ENCODE measurements around the gene SLC9A9.

Gene SLC9A9

DNA sequence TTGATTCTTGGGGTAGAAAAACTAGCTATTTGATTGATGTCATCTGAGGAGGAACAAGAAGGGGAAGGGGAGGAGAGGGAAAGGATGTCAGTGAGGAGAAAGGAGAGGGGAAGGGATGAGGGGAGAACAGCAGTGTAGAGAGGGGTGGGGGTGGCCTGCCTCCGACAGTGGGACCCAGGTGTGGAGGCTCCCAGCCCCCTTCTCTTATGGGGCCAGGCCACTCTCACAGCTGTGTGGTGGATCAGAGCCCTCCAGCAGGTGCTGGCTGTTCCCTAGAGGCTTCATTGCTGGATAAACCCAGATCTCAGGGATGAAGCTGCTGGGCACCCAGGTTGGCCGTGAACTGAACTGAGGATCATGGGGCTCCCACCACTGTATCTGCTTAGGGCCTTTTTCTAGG, 464.2 kb downstream of the SLC9A9 start:
- no peak for DNase-seq

DNA sequence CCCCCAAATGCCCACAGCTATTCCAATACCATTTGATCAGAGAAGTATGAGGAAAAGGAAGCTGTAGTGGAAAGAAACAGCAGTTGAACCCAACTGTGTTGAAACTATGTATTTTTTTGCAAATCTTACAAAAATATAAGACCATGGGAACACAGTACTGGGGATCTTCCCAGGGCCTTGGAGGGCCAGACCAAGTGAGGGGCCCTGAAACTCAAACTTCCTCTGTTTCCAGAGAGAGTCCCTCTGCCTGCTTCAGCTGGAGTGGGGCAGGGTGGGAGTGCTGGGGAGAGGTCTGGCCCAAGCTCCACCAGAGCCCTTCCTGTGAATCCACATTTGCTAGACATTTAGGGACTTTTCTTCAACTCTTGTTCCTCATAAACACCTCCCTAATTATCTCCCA, 464.8 kb downstream of the SLC9A9 start:
- DNase-seq, result no peak

DNA sequence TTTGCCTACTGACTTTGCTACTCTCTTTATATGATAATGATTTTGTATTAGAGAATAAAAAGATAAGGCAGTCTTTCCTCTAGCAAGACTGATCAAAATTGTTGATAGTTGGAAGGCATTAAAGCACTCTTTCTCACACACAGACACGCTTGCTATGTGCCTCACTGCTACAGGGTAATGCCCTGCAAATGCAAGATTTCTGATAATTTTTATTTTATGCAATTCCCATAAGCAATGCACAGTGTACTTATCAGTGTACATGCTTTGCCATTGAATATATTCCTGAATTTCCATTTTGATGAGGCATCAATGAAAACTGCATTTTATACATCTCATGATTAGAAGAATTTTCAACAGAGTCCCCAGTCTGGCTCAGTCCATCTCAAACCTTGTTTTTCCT, 465.5 kb downstream of the SLC9A9 start:
- DNase-seq, result no peak

DNA sequence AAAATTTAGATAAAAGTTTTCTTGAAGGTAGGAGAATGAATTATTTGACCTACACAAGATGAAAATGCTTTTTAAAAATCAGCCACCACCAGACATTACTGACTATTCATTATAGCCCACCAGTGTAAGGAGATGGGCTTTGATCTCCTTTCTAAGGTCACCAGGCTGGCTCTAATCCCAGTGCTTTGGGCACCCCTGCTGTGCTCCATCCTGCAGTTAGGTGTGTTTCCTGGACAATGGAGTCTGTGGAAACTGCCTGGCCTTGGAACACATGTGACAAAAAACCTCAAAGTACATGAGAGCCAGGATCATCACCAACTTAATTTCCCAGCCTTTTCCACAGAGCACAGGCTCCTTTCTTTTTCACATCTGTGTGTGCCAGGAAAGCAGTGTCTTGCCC, 467.8 kb downstream of the SLC9A9 start:
- no peak for DNase-seq

- no peak for DNase-seq
Observed at GRCh38 chr3:143375698-143376097, 472.6 kb downstream of the SLC9A9 start.

GRCh38 chr3:143367171-143367570, 481.1 kb downstream of the SLC9A9 start:
- DNase-seq, result no peak

DNA sequence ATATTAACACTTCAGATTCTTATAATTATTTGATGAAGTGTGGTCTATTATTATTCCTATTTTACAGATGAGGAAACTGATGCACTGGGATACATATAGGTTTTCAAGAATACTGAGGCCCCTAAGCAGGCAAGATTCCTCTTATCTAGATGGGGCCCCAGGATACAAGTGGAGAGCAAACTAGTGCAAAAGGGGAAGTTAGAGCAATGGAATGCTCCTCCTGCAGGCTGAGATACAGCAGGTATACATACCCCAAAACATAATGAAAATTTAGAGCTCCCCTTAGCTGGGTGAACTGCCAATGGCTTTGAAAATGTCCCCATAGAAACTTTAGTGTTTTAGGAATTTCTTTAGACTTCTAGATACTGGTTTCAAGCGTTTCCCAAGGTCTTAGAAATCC, 481.6 kb downstream of the SLC9A9 start:
- DNase-seq, result no peak

GRCh38 chr3:143363949-143364348, 484.3 kb downstream of the SLC9A9 start:
- no peak for DNase-seq

DNA sequence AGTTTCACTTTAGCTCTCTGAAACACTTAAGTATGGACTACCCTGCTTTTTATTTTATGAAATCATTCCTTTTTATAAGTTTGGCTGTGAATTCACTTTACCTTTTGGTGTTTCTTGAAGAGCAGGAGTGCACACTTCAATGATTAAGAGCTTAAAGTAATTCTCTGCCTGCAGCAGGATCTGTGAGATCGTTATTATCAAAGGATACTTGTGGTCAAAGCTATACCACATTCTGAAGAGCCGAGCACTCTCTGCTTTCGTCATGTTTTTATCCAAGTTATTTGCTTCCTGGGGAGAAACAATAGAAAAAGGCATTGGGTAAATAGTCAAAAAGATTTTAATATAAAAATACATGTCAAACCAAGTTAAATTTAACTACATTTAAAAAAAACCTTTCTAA, 485.0 kb downstream of the SLC9A9 start:
- DNase-seq, result no peak

DNA sequence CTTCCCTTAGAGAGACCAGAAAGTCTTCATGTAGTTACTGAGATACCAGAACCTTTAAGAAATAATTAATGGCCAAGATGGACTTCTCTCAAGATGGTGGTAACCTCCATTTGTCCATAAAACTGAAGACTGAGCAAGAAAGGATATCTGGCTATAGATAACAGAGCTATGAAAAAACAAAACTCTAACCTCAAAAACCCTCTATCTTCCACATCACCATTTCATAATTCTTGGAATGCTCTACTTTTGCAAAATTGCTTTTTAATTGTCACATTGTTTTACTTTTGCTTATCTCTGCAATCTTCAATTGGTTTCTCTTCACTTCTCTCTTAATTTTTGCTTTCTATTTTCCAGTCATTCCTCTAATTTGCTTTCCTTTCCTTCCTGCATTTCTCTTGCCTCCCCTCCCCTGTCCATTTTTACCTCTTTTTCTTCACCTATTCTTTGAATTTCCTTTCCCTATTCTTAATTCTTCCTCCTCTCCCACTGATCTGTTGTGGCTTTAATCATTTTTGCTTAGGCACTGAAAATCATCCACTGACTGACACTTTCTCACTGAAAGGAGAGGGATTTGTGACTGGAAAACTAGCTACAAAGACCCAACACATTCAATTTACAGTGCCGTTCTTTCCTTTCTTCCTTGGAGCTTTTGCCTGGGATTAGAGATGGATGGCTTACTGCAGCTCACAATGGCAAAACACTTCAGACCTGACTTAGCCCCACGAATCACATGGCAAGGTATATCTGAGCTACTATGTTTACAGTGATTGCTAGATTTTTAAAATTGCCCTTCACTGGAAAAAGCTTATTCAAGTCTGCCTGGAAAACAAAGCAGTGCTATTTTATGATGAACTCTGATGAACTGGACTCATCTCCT, 485.9 kb downstream of the SLC9A9 start:
- DNase-seq, result no peak

- DNase-seq, result no peak
Observed at GRCh38 chr3:143361589-143361988, 486.7 kb downstream of the SLC9A9 start.

DNA sequence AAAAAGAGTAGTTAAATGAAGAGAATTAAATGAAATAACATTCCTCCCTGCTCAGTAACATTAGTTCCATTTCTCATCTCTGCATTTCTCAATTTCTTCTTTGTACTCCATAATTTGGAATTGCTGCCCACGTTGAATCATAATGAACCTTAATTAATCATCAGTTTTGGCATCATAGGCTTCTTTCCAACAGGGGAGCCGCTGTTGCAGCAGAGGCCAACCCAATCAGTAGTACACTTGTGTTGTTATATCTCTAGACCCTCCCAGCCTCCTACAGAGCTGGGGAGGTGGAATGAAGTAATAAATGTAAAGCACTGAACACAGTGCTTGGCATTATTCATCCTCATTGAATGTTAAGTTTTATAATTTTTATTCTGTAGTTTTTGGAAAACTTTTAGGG, 488.0 kb downstream of the SLC9A9 start:
- DNase-seq, result peak in 1 of 2 experiments; percentile 45

DNA sequence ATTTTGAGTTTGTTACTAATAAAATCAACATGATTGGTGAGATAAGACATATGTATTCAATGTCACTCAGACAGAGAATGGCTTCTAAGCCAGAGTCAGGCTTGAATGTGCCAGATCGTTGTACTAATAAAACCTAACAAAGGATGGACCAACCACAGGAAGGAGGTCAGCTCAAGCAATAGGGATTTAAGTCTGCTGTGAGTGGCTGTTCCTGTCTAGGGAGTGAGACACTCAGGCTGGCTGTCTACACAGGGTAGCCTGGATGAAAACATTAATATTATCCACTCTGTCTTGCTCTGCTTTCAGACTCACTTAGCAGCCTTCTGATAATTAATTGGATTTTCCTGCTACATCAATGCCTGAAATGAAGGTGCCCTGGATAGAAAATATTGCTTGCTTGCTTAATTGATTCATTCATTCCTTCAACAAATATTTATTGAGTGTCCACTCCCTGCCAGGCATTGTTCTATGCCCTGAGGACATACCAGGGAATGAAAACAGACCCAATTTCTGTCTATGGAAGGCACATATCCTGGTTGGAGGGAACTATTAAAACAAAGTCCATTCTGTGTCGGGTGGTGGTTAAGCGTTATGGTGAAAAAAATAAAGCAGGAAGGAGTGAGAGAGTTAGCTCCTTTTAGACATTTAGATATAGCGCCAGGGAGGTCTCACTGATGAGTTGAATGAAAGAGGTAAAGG, 489.3 kb downstream of the SLC9A9 start:
- DNase-seq, result no peak

DNA sequence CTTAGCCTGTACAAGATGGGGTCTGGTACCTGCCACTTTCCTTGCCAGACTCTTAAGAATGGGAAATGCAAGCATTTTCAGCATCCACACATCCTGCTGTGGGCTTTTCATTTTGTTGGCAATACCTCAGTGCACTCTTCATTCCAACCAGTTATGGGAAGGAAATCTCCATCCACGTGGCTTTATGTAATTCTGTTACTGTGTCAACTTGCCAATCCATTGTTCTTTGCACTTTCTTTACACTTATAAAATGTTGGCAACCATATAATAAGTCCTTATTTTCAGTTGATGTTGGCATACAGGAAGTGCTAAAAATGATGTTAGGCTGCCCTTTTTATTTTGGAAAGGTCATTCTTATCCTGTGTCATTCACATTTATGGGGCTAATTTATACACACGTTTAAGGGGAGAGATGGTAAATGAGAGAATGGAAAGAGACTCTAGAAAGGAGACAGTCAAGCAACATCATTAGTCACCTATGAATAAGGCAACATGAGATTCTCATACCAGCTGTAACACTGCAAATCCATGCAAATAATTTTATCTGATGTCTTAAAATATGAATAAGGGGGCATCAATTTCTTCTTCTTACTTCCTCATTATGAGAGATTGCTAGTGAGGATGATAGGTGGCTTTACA, 490.0 kb downstream of the SLC9A9 start:
- DNase-seq, result no peak

DNA sequence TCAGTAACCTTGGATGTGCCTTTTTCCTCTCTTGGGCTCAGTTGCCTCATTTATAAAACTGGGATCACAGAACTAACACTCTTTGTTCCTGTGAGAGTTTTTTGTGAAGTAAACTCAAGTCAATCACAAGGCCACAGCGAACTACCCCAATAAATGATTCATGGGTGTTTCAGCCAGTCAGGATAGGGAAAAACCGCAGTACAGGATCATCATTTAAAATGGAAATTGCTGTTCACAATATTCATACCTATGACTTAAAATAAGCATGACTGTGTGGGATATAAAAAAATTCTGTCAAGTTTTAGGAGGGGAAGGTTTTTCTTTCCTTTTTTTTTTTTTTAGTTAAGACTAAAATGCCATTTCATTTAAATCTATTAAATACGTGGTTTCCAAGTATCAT, 490.6 kb downstream of the SLC9A9 start:
- DNase-seq, result no peak

DNA sequence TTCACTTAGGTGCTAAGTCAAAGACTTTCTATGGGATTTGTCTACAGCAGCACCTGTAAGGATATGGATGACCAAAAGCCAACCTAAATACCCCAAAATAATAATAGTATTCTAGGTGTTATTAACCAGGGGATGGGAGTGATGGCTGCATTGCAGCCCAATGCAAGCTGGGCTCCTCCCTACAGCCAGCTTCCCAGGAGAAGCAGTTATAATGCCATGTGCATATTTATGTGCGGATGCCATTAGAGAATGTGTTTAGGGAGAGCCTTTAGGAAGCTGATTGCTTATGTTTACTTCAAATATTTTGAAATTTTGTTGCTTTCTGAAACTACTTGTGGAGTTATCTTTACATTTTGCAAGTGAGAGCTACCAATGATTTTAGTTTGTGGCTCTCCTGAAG, 491.4 kb downstream of the SLC9A9 start:
- no peak for DNase-seq

DNA sequence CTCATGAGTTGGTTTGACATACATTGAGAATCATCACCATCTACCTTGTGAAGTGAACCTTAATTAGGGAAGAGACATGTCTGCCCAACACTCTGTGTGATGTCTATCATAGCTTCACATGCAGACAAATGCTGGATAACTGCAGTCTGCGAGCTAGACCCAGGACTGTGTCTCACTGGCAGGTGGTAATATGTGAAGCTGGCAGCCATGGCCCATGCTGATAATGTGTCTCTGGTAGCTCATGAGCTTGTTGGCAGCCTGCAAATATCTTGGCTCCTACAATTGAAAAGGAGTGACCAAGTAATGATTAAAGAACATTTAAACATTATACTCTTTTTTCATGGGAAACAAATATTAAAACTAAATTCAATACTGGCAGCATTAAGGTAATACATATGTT, 493.9 kb downstream of the SLC9A9 start:
- peak in 1 of 2 experiments; percentile 53 for DNase-seq

GRCh38 chr3:143352850-143353550, 495.3 kb downstream of the SLC9A9 start:
- no peak for DNase-seq

DNA sequence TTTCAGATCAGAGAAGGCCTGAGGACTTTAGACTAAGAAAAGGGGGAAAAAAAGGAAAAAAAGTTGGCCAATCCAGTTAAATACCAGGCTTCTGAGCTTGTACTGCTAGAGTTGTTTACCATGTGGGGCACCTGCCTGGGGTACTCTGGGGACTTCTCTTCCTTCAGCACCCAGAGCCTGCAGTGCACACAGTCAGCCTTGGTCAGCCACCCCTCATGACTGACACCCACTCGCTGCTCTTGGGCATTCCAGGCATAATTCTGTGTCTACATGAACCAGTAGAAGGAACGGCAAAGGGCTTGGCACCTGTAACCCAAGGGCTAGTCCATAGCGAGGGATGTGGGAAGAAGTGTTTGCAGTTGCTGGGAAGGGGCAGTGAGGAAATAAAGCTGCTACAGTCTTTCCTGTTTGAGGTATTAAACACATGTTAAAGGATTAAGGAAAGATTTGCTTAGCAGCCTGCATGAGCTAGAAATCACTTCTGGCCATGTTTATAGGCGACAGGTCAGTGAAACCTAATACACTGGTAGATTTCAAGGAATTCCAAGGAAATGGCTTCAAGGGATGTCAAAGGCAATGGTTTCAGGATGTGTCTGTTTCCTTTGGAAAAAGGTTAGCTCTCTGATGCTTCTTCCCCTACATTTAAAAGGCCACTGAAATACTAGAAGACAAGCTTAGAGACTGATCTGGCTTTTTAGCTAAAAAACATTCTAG, 496.2 kb downstream of the SLC9A9 start:
- DNase-seq, result no peak

- no peak for DNase-seq
Observed at GRCh38 chr3:143351354-143351753, 496.9 kb downstream of the SLC9A9 start.

GRCh38 chr3:143349455-143349854, 498.8 kb downstream of the SLC9A9 start:
- no peak for DNase-seq

DNA sequence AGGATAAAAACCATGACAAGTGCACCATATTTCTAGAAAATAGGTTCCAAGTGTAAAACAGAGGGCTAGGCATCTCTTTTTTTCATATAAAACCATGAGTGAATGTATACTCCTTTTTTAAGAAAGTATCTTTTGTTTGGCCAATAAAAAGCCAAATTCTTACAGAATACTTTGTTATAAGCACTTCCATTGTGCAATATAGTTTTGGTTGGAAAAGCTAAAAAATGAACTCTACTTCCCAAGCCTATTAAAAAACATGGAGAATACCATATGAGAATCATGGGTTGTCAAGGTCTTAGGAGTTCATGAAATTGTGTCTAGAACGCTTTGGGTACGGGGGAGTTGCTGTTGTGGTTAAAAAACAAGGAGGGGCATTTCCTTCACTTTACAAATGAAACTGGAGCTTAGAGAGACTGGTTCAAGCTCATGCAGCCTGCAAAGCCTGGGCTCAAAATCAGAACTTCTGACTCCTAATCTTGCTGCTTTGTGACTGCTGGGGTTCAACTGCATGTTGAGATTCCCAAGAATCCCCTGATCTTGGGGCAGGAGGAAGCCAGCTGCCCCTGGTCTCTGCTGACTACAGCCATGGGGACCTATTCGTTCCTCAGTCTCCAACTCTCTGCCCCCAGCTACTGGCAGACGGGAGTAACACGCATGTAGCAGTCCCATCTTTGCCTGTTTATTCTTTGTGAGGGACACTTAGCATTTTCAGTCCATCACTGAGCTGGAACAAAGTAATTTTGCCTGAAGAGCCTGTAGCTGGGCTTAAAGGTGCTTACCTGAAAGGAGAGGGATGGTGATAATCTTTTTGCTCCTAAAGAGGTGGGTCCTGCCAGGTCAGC, 499.6 kb downstream of the SLC9A9 start:
- no peak for DNase-seq
